ENCODE measurements around the gene ASIC4. TPM values are rescaled to one million over a fixed set of nuclear protein-coding genes. Genes with fewer than 3 reads are reported as not detected.
A peak's percentile ranks its signal among the peaks of the same experiment; 100 is the strongest.

The ASIC4 gene
- total RNA-seq, 8 experiments from 2014 or later = 0.31 to 83.2 (median 19.4) TPM

GRCh38 chr2:219495531-219496122 lies 18.7 kb upstream of the ASIC4 start:
- peaks cover 40 to 54% of the 10 kb centered on the region in 2 donors for H3K4me1 ChIP-seq (replicated peaks in 1 of 2)
- H3K4me3 ChIP-seq = no peak overlapping the region
- peak in 6 of 8 experiments; percentile 12 to 48 (median 38) for ATAC-seq (replicated peaks in 6 of 8)
- in situ Hi-C loops (cut with MboI; ENCODE audit: low pct_unique_long_range_greater_than_20kb in 2 of 9, low sequenced_read_pairs in 9 of 9, unreplicated experiment in 9 of 9) = no loop called here
- H3K27ac ChIP-seq = peak overlapping the region in 1 of 2 donors; percentile 56
- WGBS, 10 experiments = 0 to 8% (median 0%) methylated on average over 1 to 4 of the region's 14 CpGs; no CpG with 5 or more reads in 7 of the 10 experiments

GRCh38 chr2:219496247-219496824 lies 17.9 kb upstream of the ASIC4 start:
- H3K27ac ChIP-seq = peak overlapping the region; percentile 56 to 61
- in situ Hi-C loops (cut with MboI; ENCODE audit: low pct_unique_long_range_greater_than_20kb in 2 of 9, low sequenced_read_pairs in 9 of 9, unreplicated experiment in 9 of 9) = no loop called here
- peak in 1 of 8 experiments; percentile 20 for ATAC-seq (replicated peaks in 6 of 8)
- WGBS, 10 experiments = 40 to 100% (median 82%) methylated on average over 1 to 12 of the region's 20 CpGs; no CpG with 5 or more reads in 6 of the 10 experiments
- H3K4me3 ChIP-seq = peak overlapping the region in 2 of 5 donors; percentile 46 to 67
- peaks cover 40 to 54% of the 10 kb centered on the region in 2 donors for H3K4me1 ChIP-seq (replicated peaks in 1 of 2)

- H3K27ac ChIP-seq = peak overlapping the region; percentile 12 to 61
- in situ Hi-C loops (cut with MboI; ENCODE audit: low pct_unique_long_range_greater_than_20kb in 2 of 9, low sequenced_read_pairs in 9 of 9, unreplicated experiment in 9 of 9) = no loop called here
- whole genome bisulfite sequencing, 10 experiments = 0 to 67% (median 62%) methylated on average over 1 to 11 of the region's 61 CpGs; no CpG with 5 or more reads in 7 of the 10 experiments
- peak overlapping the region in 2 of 5 donors; percentile 46 to 67 for H3K4me3 ChIP-seq
- ATAC-seq (replicated peaks in 6 of 8) = no peak
- peaks cover 41 to 56% of the 10 kb centered on the region in 2 donors for H3K4me1 ChIP-seq (replicated peaks in 1 of 2)
Measured at GRCh38 chr2:219496825-219497494, 17.3 kb upstream of the ASIC4 start.

- in situ Hi-C loops (cut with MboI; ENCODE audit: low pct_unique_long_range_greater_than_20kb in 2 of 9, low sequenced_read_pairs in 9 of 9, unreplicated experiment in 9 of 9) = no loop called here
- Histone ChIP-seq H3K27ac (peak overlapping the region; percentile 61 to 79), H3K4me1 (replicated peaks in 1 of 2) (peaks cover 46 to 63% of the 10 kb centered on the region in 2 donors), H3K4me3 (peak overlapping the region; percentile 46 to 70 (median 54))
- peak; percentile 21 to 73 (median 48) for ATAC-seq (replicated peaks in 6 of 8)
- WGBS, 10 experiments = 2 to 40% (median 16%) methylated on average over 2 to 19 of the region's 59 CpGs; no CpG with 5 or more reads in 5 of the 10 experiments
Measured at GRCh38 chr2:219497495-219498279, 16.6 kb upstream of the ASIC4 start.

- H3K27ac ChIP-seq = peak within 1 kb of the TSS; percentile 89 to 94
- peaks cover 46 to 67% of the 10 kb centered on the region in 2 donors for H3K4me1 ChIP-seq (replicated peaks in 1 of 2)
- in situ Hi-C loops (cut with MboI; ENCODE audit: low pct_unique_long_range_greater_than_20kb in 2 of 9, low sequenced_read_pairs in 9 of 9, unreplicated experiment in 9 of 9) = no loop called here
- ATAC-seq (replicated peaks in 6 of 8) = peak; percentile 73 to 87 (median 80)
- WGBS, 10 experiments = 0 to 6% (median 3%) methylated on average over 3 to 20 of the region's 49 CpGs; no CpG with 5 or more reads in 4 of the 10 experiments
- H3K4me3 ChIP-seq = peak within 1 kb of the TSS; percentile 46 to 70 (median 54)
Measured at GRCh38 chr2:219498280-219499057, 15.8 kb upstream of the ASIC4 start, which contains the start of gene GMPPA. Gene GMPPA (plus strand): TSS chr2:219498891. CDS start chr2:219499976, 1,085 bp downstream.

GRCh38 chr2:219499058-219499307 lies 15.3 kb upstream of the ASIC4 start:
- no peak for ATAC-seq (replicated peaks in 6 of 8)
- H3K4me3 ChIP-seq = peak overlapping the region; percentile 46 to 70 (median 54)
- 0% methylated on average over 1 to 3 of the region's 3 CpGs; no CpG with 5 or more reads in 6 of the 10 experiments for WGBS, 10 experiments
- in situ Hi-C loops (cut with MboI; ENCODE audit: low pct_unique_long_range_greater_than_20kb in 2 of 9, low sequenced_read_pairs in 9 of 9, unreplicated experiment in 9 of 9) = no loop called here
- peak overlapping the region; percentile 89 to 94 for H3K27ac ChIP-seq
- peaks cover 46 to 70% of the 10 kb centered on the region in 2 donors for H3K4me1 ChIP-seq (replicated peaks in 1 of 2)

GRCh38 chr2:219499555-219499954 lies 14.7 kb upstream of the ASIC4 start:
- peak overlapping the region; percentile 89 to 94 for H3K27ac ChIP-seq
- no peak for ATAC-seq (replicated peaks in 6 of 8)
- peak overlapping the region; percentile 46 to 70 (median 54) for H3K4me3 ChIP-seq
- peaks cover 46 to 68% of the 10 kb centered on the region in 2 donors for H3K4me1 ChIP-seq (replicated peaks in 1 of 2)
- in situ Hi-C loops (cut with MboI; ENCODE audit: low pct_unique_long_range_greater_than_20kb in 2 of 9, low sequenced_read_pairs in 9 of 9, unreplicated experiment in 9 of 9) = no loop called here
- WGBS, 10 experiments = 33 to 80% (median 50%) methylated on average over 1 of the region's 1 CpG; no CpG with 5 or more reads in 7 of the 10 experiments

GRCh38 chr2:219500135-219500534 lies 14.1 kb upstream of the ASIC4 start:
- peaks cover 41 to 62% of the 10 kb centered on the region in 2 donors for H3K4me1 ChIP-seq (replicated peaks in 1 of 2)
- no peak overlapping the region for H3K27ac ChIP-seq
- in situ Hi-C loops (cut with MboI; ENCODE audit: low pct_unique_long_range_greater_than_20kb in 2 of 9, low sequenced_read_pairs in 9 of 9, unreplicated experiment in 9 of 9) = loop anchor here in 1 of 9 experiments (25.0 kb wide), 1 partner anchor 88 kb away; the partner anchor contains the start of gene DES
- no peak for ATAC-seq (replicated peaks in 6 of 8)
- H3K4me3 ChIP-seq = no peak overlapping the region
- WGBS, 10 experiments = 50 to 100% (median 96%) methylated on average over 1 to 2 of the region's 2 CpGs; no CpG with 5 or more reads in 2 of the 10 experiments

GRCh38 chr2:219501849-219502248 lies 12.4 kb upstream of the ASIC4 start:
- Histone ChIP-seq H3K27ac (peak overlapping the region; percentile 4 to 35), H3K4me3 (no peak overlapping the region), H3K4me1 (replicated peaks in 1 of 2) (peaks cover 32 to 56% of the 10 kb centered on the region in 2 donors)
- no peak for ATAC-seq (replicated peaks in 6 of 8)
- in situ Hi-C loops (cut with MboI; ENCODE audit: low pct_unique_long_range_greater_than_20kb in 2 of 9, low sequenced_read_pairs in 9 of 9, unreplicated experiment in 9 of 9) = loop anchor here in 1 of 9 experiments (25.0 kb wide), 1 partner anchor 90 kb away; the partner anchor contains the start of gene DES
- WGBS, 10 experiments = 90 to 100% (median 91%) methylated on average over 2 to 12 of the region's 14 CpGs; no CpG with 5 or more reads in 6 of the 10 experiments

GRCh38 chr2:219502618-219503017 lies 11.7 kb upstream of the ASIC4 start:
- in situ Hi-C loops (cut with MboI; ENCODE audit: low pct_unique_long_range_greater_than_20kb in 2 of 9, low sequenced_read_pairs in 9 of 9, unreplicated experiment in 9 of 9) = loop anchor here in 1 of 9 experiments (25.0 kb wide), 1 partner anchor 90 kb away; the partner anchor contains the start of gene DES
- peak overlapping the region in 1 of 2 donors; percentile 35 for H3K27ac ChIP-seq
- ATAC-seq (replicated peaks in 6 of 8) = no peak
- H3K4me1 ChIP-seq (replicated peaks in 1 of 2) = peaks cover 33 to 56% of the 10 kb centered on the region in 2 donors
- no peak overlapping the region for H3K4me3 ChIP-seq

GRCh38 chr2:219505585-219505984 lies 8.7 kb upstream of the ASIC4 start:
- Histone ChIP-seq H3K4me1 (replicated peaks in 1 of 2) (peaks cover 51 to 63% of the 10 kb centered on the region in 2 donors), H3K4me3 (no peak overlapping the region), H3K27ac (no peak overlapping the region)
- 70 to 100% (median 86%) methylated on average over 1 to 5 of the region's 9 CpGs; no CpG with 5 or more reads in 5 of the 10 experiments for WGBS, 10 experiments
- no peak for ATAC-seq (replicated peaks in 6 of 8)
- in situ Hi-C loops (cut with MboI; ENCODE audit: low pct_unique_long_range_greater_than_20kb in 2 of 9, low sequenced_read_pairs in 9 of 9, unreplicated experiment in 9 of 9) = loop anchor here in 1 of 9 experiments (25.0 kb wide), 1 partner anchor 93 kb away; the partner anchor contains the start of gene DES

Data from motor neuron (in vitro differentiated cells).